ENCODE data around the gene NONO.

- TF ChIP-seq POLR2AphosphoS5 (IDR thresholded peaks at IDR 0.05) (no peak), CTCF (IDR thresholded peaks at IDR 0.05) (no peak), POLR2A (IDR thresholded peaks at IDR 0.05) (no peak)
Measured at GRCh38 chrX:71321731-71322130, 38.3 kb downstream of the NONO start.
